ENCODE measurements around the gene CACNA1D.

The CACNA1D gene

GRCh38 chr3:53495520-53496391 is 1.3 kb downstream of the CACNA1D start:
- no peak for DNase-seq

GRCh38 chr3:53496392-53496670 is 1.9 kb downstream of the CACNA1D start:
- DNase-seq = no peak

- DNase-seq = no peak
Observed at GRCh38 chr3:53496984-53497383, 2.6 kb downstream of the CACNA1D start.

GRCh38 chr3:53498806-53499641 is 4.6 kb downstream of the CACNA1D start:
- DNase-seq = no peak

- no peak for DNase-seq
Observed at GRCh38 chr3:53500165-53500777, 5.9 kb downstream of the CACNA1D start.

- DNase-seq = no peak
Observed at GRCh38 chr3:53501178-53501577, 6.8 kb downstream of the CACNA1D start.

- DNase-seq = no peak
Observed at GRCh38 chr3:53502737-53503136, 8.3 kb downstream of the CACNA1D start.

- DNase-seq = no peak
Observed at GRCh38 chr3:53503195-53503594, 8.8 kb downstream of the CACNA1D start.

- DNase-seq = no peak
Observed at GRCh38 chr3:53506110-53506762, 11.8 kb downstream of the CACNA1D start.

- DNase-seq = no peak
Observed at GRCh38 chr3:53506763-53507145, 12.3 kb downstream of the CACNA1D start.

- DNase-seq = no peak
Observed at GRCh38 chr3:53509494-53509893, 15.1 kb downstream of the CACNA1D start.

- no peak for DNase-seq
Observed at GRCh38 chr3:53510508-53510907, 16.1 kb downstream of the CACNA1D start.

GRCh38 chr3:53511246-53511645 is 16.8 kb downstream of the CACNA1D start:
- DNase-seq = no peak

- DNase-seq = peak in 1 of 2 experiments; percentile 3
Observed at GRCh38 chr3:53513556-53514190, 19.3 kb downstream of the CACNA1D start.

- DNase-seq = no peak
Observed at GRCh38 chr3:53516339-53516738, 21.9 kb downstream of the CACNA1D start.

- DNase-seq = no peak
Observed at GRCh38 chr3:53518495-53518981, 24.1 kb downstream of the CACNA1D start.

GRCh38 chr3:53519065-53519709 is 24.8 kb downstream of the CACNA1D start:
- DNase-seq = no peak

- DNase-seq = no peak
Observed at GRCh38 chr3:53523346-53523745, 28.9 kb downstream of the CACNA1D start.

GRCh38 chr3:53524566-53524965 is 30.2 kb downstream of the CACNA1D start:
- DNase-seq = no peak

- no peak for DNase-seq
Observed at GRCh38 chr3:53525765-53526703, 31.6 kb downstream of the CACNA1D start.

GRCh38 chr3:53526704-53527055 is 32.3 kb downstream of the CACNA1D start:
- no peak for DNase-seq

All from SW 1271 (cell line).